WTC11 (cell line): ENCODE data around the gene ICAM3. TPM values are rescaled to one million over a fixed set of nuclear protein-coding genes. Genes with fewer than 3 reads are reported as not detected.

ENCODE experiments used
- ATF1 ChIP-seq: sonication (generic); formaldehyde crosslinking; IDR thresholded peaks from 2 replicates; pipeline ENCODE4 v1.8.1; 2023; ENCODE audit warnings: mild to moderate bottlenecking, moderate library complexity, missing genetic modification reagents
- FOXK1 ChIP-seq: sonication (generic); formaldehyde crosslinking; IDR thresholded peaks from 2 replicates; pipeline ENCODE4 v1.8.0; 2022; ENCODE audit warnings: mild to moderate bottlenecking, moderate library complexity, missing genetic modification reagents
- JAZF1 ChIP-seq: fragments of 250-450 bp; sonication (Bioruptor Pico); IDR thresholded peaks from 2 replicates; pipeline ENCODE4 v1.9.0; 2021; ENCODE audit warnings: moderate library complexity, mild to moderate bottlenecking, inconsistent platforms
- NFE2L1 ChIP-seq: sonication (generic); formaldehyde crosslinking; IDR thresholded peaks from 2 replicates; pipeline ENCODE4 v1.8.1; 2023; ENCODE audit warnings: missing genetic modification reagents
- SMAD4 ChIP-seq: sonication (generic); formaldehyde crosslinking; IDR thresholded peaks from 2 replicates; pipeline ENCODE4 v1.8.0; 2022; ENCODE audit warnings: mild to moderate bottlenecking, missing genetic modification reagents
- SP1 ChIP-seq: sonication (generic); formaldehyde crosslinking; conservative IDR thresholded peaks from 2 replicates; pipeline ENCODE4 v1.8.1; 2022; ENCODE audit warnings: missing genetic modification reagents
- TCF7 ChIP-seq: sonication (generic); formaldehyde crosslinking; IDR thresholded peaks from 2 replicates; pipeline ENCODE4 v1.8.0; 2022; ENCODE audit warnings: mild to moderate bottlenecking, low read depth, missing genetic modification reagents, moderate library complexity
- ZBTB21 ChIP-seq: sonication (generic); formaldehyde crosslinking; IDR thresholded peaks from 2 replicates; pipeline ENCODE4 v1.8.1; 2023; ENCODE audit warnings: mild to moderate bottlenecking, missing genetic modification reagents, borderline replicate concordance
- total RNA-seq: library from RNA; stranded (reverse); gene quantifications from 3 replicates; pipeline ENCODE4 v1.2.3, GENCODE V29; 2021
- TF ChIP-seq, protein P1 (sequence below): fragments of 250-450 bp; sonication (Bioruptor Pico); IDR thresholded peaks from 2 replicates; pipeline ENCODE4 v1.9.0; 2021; ENCODE audit warnings: mild to moderate bottlenecking, borderline replicate concordance
- TF ChIP-seq, protein P2 (sequence below): sonication (generic); formaldehyde crosslinking; IDR thresholded peaks from 2 replicates; pipeline ENCODE4 v1.8.1; 2022; ENCODE audit warnings: low read depth, mild to moderate bottlenecking, moderate library complexity, missing genetic modification reagents, borderline replicate concordance
- TF ChIP-seq, protein P3 (sequence below): sonication (generic); formaldehyde crosslinking; IDR thresholded peaks from 2 replicates; pipeline ENCODE4 v1.8.0; 2023; ENCODE audit warnings: missing genetic modification reagents, mild to moderate bottlenecking, borderline replicate concordance
- TF ChIP-seq, protein P4 (sequence below): sonication (generic); formaldehyde crosslinking; IDR thresholded peaks from 2 replicates; pipeline ENCODE4 v1.8.1; 2022; ENCODE audit warnings: mild to moderate bottlenecking, moderate library complexity, missing genetic modification reagents
- TF ChIP-seq, protein P5 (sequence below): sonication (generic); formaldehyde crosslinking; IDR thresholded peaks from 2 replicates; pipeline ENCODE4 v1.8.0; 2023; ENCODE audit warnings: missing genetic modification reagents
- TF ChIP-seq, protein P6 (sequence below): sonication (generic); formaldehyde crosslinking; IDR thresholded peaks from 2 replicates; pipeline ENCODE4 v1.8.0; 2022; ENCODE audit warnings: mild to moderate bottlenecking, missing genetic modification reagents

The ICAM3 gene
- total RNA-seq, 1 experiment from 2014 or later = 18.7 TPM

DNA sequence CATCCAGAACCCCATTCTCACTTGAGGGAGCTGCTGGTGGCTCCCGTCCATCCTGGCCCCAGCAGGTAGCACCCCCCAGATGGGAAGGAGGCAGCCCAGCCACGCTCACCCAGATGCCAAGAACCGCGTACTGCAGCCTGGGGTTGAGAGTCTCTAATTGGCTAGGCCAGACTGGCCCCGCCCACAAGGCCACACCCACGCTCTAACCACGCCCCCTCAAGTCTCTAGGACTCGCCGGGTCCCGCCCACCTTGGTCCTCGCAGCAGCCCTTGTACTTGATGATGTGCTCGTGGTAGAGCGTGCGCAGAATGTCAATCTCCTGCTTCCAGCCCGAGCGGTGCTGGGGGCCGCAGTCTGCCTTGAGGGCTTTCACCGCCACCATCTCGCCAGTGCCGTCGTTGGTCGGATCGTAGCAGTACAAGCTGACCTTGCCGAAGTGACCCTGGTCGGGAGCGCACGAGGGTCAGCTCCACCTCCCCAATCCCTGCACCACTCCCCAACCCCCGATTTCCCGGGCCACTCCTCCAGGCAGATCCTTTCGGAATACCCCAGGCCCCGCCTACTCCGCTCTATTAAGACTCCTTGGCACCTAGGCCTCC, 14.5 kb upstream of the ICAM3 start (continued):
- peak; percentile 63; the same call in 1 of the 2 replicates for TF ChIP-seq FOXK1 (CRISPR knock-in tag)
- TF ChIP-seq, protein P1, sequence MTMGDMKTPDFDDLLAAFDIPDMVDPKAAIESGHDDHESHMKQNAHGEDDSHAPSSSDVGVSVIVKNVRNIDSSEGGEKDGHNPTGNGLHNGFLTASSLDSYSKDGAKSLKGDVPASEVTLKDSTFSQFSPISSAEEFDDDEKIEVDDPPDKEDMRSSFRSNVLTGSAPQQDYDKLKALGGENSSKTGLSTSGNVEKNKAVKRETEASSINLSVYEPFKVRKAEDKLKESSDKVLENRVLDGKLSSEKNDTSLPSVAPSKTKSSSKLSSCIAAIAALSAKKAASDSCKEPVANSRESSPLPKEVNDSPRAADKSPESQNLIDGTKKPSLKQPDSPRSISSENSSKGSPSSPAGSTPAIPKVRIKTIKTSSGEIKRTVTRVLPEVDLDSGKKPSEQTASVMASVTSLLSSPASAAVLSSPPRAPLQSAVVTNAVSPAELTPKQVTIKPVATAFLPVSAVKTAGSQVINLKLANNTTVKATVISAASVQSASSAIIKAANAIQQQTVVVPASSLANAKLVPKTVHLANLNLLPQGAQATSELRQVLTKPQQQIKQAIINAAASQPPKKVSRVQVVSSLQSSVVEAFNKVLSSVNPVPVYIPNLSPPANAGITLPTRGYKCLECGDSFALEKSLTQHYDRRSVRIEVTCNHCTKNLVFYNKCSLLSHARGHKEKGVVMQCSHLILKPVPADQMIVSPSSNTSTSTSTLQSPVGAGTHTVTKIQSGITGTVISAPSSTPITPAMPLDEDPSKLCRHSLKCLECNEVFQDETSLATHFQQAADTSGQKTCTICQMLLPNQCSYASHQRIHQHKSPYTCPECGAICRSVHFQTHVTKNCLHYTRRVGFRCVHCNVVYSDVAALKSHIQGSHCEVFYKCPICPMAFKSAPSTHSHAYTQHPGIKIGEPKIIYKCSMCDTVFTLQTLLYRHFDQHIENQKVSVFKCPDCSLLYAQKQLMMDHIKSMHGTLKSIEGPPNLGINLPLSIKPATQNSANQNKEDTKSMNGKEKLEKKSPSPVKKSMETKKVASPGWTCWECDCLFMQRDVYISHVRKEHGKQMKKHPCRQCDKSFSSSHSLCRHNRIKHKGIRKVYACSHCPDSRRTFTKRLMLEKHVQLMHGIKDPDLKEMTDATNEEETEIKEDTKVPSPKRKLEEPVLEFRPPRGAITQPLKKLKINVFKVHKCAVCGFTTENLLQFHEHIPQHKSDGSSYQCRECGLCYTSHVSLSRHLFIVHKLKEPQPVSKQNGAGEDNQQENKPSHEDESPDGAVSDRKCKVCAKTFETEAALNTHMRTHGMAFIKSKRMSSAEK (CRISPR knock-in tag) = no peak
- TF ChIP-seq, protein P2, sequence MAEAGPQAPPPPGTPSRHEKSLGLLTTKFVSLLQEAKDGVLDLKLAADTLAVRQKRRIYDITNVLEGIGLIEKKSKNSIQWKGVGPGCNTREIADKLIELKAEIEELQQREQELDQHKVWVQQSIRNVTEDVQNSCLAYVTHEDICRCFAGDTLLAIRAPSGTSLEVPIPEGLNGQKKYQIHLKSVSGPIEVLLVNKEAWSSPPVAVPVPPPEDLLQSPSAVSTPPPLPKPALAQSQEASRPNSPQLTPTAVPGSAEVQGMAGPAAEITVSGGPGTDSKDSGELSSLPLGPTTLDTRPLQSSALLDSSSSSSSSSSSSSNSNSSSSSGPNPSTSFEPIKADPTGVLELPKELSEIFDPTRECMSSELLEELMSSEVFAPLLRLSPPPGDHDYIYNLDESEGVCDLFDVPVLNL (CRISPR knock-in tag) = no peak
- peak; percentile 92 for TF ChIP-seq SP1 (CRISPR knock-in tag)
- TF ChIP-seq, protein P3, sequence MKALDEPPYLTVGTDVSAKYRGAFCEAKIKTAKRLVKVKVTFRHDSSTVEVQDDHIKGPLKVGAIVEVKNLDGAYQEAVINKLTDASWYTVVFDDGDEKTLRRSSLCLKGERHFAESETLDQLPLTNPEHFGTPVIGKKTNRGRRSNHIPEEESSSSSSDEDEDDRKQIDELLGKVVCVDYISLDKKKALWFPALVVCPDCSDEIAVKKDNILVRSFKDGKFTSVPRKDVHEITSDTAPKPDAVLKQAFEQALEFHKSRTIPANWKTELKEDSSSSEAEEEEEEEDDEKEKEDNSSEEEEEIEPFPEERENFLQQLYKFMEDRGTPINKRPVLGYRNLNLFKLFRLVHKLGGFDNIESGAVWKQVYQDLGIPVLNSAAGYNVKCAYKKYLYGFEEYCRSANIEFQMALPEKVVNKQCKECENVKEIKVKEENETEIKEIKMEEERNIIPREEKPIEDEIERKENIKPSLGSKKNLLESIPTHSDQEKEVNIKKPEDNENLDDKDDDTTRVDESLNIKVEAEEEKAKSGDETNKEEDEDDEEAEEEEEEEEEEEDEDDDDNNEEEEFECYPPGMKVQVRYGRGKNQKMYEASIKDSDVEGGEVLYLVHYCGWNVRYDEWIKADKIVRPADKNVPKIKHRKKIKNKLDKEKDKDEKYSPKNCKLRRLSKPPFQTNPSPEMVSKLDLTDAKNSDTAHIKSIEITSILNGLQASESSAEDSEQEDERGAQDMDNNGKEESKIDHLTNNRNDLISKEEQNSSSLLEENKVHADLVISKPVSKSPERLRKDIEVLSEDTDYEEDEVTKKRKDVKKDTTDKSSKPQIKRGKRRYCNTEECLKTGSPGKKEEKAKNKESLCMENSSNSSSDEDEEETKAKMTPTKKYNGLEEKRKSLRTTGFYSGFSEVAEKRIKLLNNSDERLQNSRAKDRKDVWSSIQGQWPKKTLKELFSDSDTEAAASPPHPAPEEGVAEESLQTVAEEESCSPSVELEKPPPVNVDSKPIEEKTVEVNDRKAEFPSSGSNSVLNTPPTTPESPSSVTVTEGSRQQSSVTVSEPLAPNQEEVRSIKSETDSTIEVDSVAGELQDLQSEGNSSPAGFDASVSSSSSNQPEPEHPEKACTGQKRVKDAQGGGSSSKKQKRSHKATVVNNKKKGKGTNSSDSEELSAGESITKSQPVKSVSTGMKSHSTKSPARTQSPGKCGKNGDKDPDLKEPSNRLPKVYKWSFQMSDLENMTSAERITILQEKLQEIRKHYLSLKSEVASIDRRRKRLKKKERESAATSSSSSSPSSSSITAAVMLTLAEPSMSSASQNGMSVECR (CRISPR knock-in tag) = 0 out of 2 replicates have a peak, but pooled peaks have one; percentile 50
- TF ChIP-seq, protein P4, sequence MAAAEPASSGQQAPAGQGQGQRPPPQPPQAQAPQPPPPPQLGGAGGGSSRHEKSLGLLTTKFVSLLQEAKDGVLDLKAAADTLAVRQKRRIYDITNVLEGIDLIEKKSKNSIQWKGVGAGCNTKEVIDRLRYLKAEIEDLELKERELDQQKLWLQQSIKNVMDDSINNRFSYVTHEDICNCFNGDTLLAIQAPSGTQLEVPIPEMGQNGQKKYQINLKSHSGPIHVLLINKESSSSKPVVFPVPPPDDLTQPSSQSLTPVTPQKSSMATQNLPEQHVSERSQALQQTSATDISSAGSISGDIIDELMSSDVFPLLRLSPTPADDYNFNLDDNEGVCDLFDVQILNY = peak; percentile 6; the same call in 1 of the 2 replicates
- no peak for TF ChIP-seq TCF7 (CRISPR knock-in tag)
- TF ChIP-seq SMAD4 = 0 out of 2 replicates have a peak, but pooled peaks have one; percentile 39
- no peak for TF ChIP-seq ATF1 (CRISPR knock-in tag)
- TF ChIP-seq, protein P5, sequence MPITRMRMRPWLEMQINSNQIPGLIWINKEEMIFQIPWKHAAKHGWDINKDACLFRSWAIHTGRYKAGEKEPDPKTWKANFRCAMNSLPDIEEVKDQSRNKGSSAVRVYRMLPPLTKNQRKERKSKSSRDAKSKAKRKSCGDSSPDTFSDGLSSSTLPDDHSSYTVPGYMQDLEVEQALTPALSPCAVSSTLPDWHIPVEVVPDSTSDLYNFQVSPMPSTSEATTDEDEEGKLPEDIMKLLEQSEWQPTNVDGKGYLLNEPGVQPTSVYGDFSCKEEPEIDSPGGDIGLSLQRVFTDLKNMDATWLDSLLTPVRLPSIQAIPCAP (CRISPR knock-in tag) = 0 out of 2 replicates have a peak, but pooled peaks have one; percentile 29
- no peak for TF ChIP-seq NFE2L1
- TF ChIP-seq, protein P6, sequence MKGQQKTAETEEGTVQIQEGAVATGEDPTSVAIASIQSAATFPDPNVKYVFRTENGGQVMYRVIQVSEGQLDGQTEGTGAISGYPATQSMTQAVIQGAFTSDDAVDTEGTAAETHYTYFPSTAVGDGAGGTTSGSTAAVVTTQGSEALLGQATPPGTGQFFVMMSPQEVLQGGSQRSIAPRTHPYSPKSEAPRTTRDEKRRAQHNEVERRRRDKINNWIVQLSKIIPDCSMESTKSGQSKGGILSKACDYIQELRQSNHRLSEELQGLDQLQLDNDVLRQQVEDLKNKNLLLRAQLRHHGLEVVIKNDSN (CRISPR knock-in tag) = peak; percentile 17; the same call in 1 of the 2 replicates
- TF ChIP-seq ZBTB21 (CRISPR knock-in tag) = no peak; the same call in 1 of the 2 replicates
- TF ChIP-seq JAZF1 = no peak
